Prostate gland (tissue), 2 donors: ENCODE data around the gene TRAF3IP3. TPM values are rescaled to one million over a fixed set of nuclear protein-coding genes. Genes with fewer than 3 reads are reported as not detected.

Source experiments
- DNase-seq: peaks from one replicate; pipeline ENCODE4 v3.0.0-alpha.2; 2019; ENCODE audit warnings: low spot score
- H3K27ac ChIP-seq, 2 donors: fragments of 200-600 bp; sonication (generic); 2 replicates each; pipeline ENCODE4 v1.5.1; 2017 to 2019
- H3K27me3 ChIP-seq: fragments of 200-600 bp; sonication (generic); replicated peaks from 2 replicates; pipeline ENCODE4 v1.5.1; 2019; ENCODE audit not compliant: insufficient read depth
- H3K36me3 ChIP-seq, 2 donors: fragments of 200-600 bp; sonication (generic); 1 replicate in 1 of 2; 2 replicates in 1 of 2; pipeline versions ENCODE4 v1.5.1 to v1.8.1; 2017 to 2019
- H3K4me1 ChIP-seq: fragments of 200-600 bp; sonication (generic); replicated peaks from 2 replicates; pipeline ENCODE4 v1.5.1; 2019
- H3K4me3 ChIP-seq, 2 donors: fragments of 200-600 bp; sonication (generic); 2 replicates each; pipeline ENCODE4 v1.5.1; 2017 to 2019
- H3K9me3 ChIP-seq: fragments of 200-600 bp; sonication (generic); 2 replicates; pipeline ENCODE4 v1.5.1; 2017
- POLR2A ChIP-seq: fragments of 450-650 bp; IDR thresholded peaks from one replicate; pipeline ENCODE4 v1.6.1; 2016; ENCODE audit warnings: antibody characterized with exemption, mild to moderate bottlenecking
- POLR2AphosphoS5 ChIP-seq: sonication (generic); formaldehyde crosslinking; IDR thresholded peaks from one replicate; pipeline ENCODE4 v1.6.1; 2017; ENCODE audit warnings: antibody characterized with exemption
- WGBS: methylation state at CpG from one replicate; pipeline ENCODE4 v1.1.5; 2018; 5-methylcytosine and 5-hydroxymethylcytosine counted together
- intact Hi-C: fragments of 100-400 bp; cut with DNase I; formaldehyde crosslinking; loops from one replicate; pipeline ENCODE4 v1.14.2; 2022
- total RNA-seq, 2 donors: library from RNA; depleted of rRNA; stranded (reverse); fragments of >200 nt; gene quantifications; one replicate each; pipeline ENCODE4 v1.1.0, GENCODE V29; 2016
- TF ChIP-seq, protein P1 (sequence below), 4 experiments: fragments of 200-600 bp in 2 of 4; fragments of 450-650 bp in 2 of 4; sonication (generic) in 2 of 4; IDR thresholded peaks; 1 replicate in 3 of 4; 2 replicates in 1 of 4; pipeline ENCODE4 v1.5.1; 2016 to 2019; ENCODE audit warnings: antibody characterized with exemption in 4 of 4, mild to moderate bottlenecking in 2 of 4, moderate library complexity in 2 of 4

Gene TRAF3IP3
- total RNA-seq, 2 donors from 2014 or later: 0.73 to 1.6 TPM

DNA sequence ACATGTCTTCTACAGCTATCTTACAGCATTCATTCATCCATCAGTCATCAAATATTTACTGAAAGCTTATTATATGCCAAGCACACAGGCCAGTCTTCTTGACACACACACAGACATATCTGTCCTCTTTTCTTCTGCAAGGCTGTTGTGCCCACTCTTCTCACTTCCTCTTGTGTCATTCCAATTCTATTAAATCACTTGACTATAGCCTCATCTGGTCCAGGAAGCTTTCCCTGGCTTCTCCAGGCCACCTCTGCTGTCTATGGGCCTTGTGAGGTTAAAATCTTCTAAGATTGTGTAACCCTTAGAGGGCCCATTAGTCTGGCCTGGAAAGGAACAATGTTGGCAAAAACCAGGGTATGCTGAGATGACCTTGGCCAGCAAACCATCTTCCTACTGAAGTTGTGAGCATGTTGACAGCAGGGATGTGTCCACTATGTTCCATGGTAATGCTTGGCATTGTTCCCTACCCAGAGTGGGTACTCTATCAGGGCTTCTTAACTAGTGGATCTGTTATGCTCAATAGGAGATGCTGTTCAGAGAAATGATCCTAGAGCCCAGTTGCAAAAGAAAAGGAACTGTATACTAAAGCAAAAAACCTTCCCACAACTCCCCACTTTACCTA is 5.3 kb downstream of the TRAF3IP3 start:
- no peaks in the 10 kb centered on the region for H3K9me3 ChIP-seq
- intact Hi-C loops: no loop called here
- no peaks in the 10 kb centered on the region for H3K27me3 ChIP-seq
- no peak for DNase-seq
- TF ChIP-seq, protein P1, sequence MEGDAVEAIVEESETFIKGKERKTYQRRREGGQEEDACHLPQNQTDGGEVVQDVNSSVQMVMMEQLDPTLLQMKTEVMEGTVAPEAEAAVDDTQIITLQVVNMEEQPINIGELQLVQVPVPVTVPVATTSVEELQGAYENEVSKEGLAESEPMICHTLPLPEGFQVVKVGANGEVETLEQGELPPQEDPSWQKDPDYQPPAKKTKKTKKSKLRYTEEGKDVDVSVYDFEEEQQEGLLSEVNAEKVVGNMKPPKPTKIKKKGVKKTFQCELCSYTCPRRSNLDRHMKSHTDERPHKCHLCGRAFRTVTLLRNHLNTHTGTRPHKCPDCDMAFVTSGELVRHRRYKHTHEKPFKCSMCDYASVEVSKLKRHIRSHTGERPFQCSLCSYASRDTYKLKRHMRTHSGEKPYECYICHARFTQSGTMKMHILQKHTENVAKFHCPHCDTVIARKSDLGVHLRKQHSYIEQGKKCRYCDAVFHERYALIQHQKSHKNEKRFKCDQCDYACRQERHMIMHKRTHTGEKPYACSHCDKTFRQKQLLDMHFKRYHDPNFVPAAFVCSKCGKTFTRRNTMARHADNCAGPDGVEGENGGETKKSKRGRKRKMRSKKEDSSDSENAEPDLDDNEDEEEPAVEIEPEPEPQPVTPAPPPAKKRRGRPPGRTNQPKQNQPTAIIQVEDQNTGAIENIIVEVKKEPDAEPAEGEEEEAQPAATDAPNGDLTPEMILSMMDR (IDR thresholded peaks at IDR 0.05): no peak
- no peak for TF ChIP-seq POLR2AphosphoS5
- TF ChIP-seq POLR2A: no peak
- H3K27ac ChIP-seq: no peak overlapping the region
- no peaks in the 10 kb centered on the region for H3K36me3 ChIP-seq
- H3K4me3 ChIP-seq: no peak overlapping the region
- no peaks in the 10 kb centered on the region for H3K4me1 ChIP-seq

DNA sequence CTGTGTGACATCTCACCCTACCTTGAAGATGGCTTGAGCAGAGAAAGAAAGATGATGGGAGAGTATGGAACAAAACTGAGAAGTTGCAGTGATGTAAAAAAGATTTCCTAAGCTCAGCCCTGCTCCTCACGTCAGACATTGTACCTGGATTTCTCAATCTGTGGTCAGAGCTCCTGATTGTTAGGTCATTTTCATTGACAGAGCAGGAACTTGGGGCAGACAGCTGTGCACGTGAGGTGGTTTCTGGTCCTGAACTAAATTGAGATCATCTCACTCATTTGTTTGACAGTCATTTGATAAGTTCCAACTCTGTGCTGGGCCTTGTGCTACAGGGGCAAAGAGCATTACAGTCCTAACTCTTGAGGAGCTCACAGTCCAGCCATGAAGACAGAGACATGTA is 10.2 kb downstream of the TRAF3IP3 start:
- no peak for DNase-seq
- Histone ChIP-seq H3K4me3 (no peak overlapping the region), H3K36me3 (no peaks in the 10 kb centered on the region), H3K27me3 (no peaks in the 10 kb centered on the region), H3K4me1 (no peaks in the 10 kb centered on the region), H3K27ac (no peak overlapping the region), H3K9me3 (no peaks in the 10 kb centered on the region)
- intact Hi-C loops: no loop called here
- 79% methylated on average over 2 of the region's 2 CpGs for WGBS
- TF ChIP-seq, protein P1 (IDR thresholded peaks at IDR 0.05): no peak
- TF ChIP-seq POLR2A (no peak), POLR2AphosphoS5 (no peak)

DNA sequence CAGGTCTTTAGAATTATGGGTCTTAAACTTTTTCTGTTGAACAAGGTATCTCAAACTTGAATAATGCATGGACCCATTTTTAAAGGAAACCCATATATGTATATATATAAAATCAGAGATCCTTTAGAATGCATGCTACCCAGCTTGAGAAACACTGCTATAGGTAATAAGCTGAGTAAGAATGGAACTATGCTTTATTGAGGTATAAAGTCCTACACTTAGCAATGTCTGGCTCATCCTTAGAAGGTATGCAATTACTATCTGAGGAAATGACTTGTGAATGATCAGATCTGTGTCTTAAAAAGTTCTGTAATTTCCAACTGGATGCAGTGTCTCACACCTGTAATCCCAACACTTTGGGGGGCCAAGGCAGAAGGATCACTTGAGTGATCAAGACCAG is 11.2 kb downstream of the TRAF3IP3 start:
- Histone ChIP-seq H3K4me3 (no peak overlapping the region), H3K4me1 (no peaks in the 10 kb centered on the region), H3K9me3 (no peaks in the 10 kb centered on the region), H3K27ac (no peak overlapping the region), H3K36me3 (no peaks in the 10 kb centered on the region), H3K27me3 (no peaks in the 10 kb centered on the region)
- intact Hi-C loops: no loop called here
- DNase-seq: no peak
- no peak for TF ChIP-seq POLR2A
- TF ChIP-seq, protein P1 (IDR thresholded peaks at IDR 0.05): no peak
- no peak for TF ChIP-seq POLR2AphosphoS5

DNA sequence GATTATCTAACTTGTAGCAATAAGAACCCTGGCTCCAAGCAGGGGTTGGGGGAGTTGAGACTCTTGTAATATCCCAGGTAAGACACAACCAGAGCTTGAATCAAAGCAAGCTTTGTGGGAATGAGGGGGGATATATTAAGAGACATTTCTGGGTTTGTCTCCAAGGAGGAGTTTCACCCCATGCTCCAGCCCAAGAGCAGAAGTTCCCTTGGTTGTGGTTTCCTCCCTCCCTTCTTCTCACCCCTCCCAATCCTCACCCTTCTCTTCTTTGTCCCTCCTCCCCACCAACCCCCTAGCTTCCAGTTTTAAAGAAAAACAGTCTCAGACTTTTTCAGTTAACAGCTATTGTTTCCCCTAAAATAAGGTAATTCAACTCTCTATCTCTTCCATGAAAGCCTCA is 11.9 kb downstream of the TRAF3IP3 start:
- H3K36me3 ChIP-seq: no peaks in the 10 kb centered on the region
- intact Hi-C loops: no loop called here
- no peak overlapping the region for H3K27ac ChIP-seq
- no peaks in the 10 kb centered on the region for H3K9me3 ChIP-seq
- H3K4me3 ChIP-seq: no peak overlapping the region
- no peak for TF ChIP-seq POLR2A
- TF ChIP-seq, protein P1 (IDR thresholded peaks at IDR 0.05): no peak
- TF ChIP-seq POLR2AphosphoS5: no peak
- no peak for DNase-seq
- no peaks in the 10 kb centered on the region for H3K27me3 ChIP-seq
- no peaks in the 10 kb centered on the region for H3K4me1 ChIP-seq

DNA sequence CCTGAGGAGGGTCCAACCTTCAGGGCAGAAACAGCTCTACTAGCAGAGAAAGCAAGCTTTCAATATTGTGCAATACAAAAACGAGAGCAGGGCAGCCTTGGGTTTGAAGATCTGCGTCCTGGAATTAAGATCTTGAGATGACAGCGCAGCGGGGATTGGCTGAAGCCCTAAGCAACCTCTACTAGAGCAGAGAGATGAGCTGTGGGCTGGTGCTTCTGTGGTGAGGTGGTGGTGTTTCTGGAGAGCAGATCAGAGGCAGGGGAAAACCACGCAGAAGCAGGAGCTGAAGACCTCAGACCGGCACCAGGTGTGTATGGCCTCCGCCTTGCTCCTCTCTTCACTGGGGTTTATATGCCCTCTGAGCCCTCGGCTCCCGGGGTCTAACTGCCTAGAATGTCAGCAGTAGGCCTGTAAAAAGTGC is 12.5 kb downstream of the TRAF3IP3 start:
- Histone ChIP-seq H3K36me3 (no peaks in the 10 kb centered on the region), H3K27me3 (no peaks in the 10 kb centered on the region), H3K27ac (no peak overlapping the region), H3K4me1 (no peaks in the 10 kb centered on the region), H3K4me3 (no peak overlapping the region), H3K9me3 (no peaks in the 10 kb centered on the region)
- DNase-seq: no peak
- TF ChIP-seq POLR2A (no peak), POLR2AphosphoS5 (no peak)
- TF ChIP-seq, protein P1 (IDR thresholded peaks at IDR 0.05): no peak
- intact Hi-C loops: no loop called here
- 77% methylated on average over 9 of the region's 9 CpGs for WGBS
